WERI-Rb-1 (cell line): ENCODE results near the gene FBLN7.
A peak's percentile ranks its signal among the peaks of the same experiment; 100 is the strongest.
"Not testable (repeated sequence)": the region's sequence is repeated elsewhere in the genome, so short reads cannot be mapped to it uniquely, and the experiment has no call there.

Source experiments
- DNase-seq: peaks from one replicate; pipeline ENCODE4 v3.0.0-alpha.2; 2020
- H3K27ac ChIP-seq: fragments of 250-450 bp; sonication (Bioruptor Pico); 2 replicates; pipeline ENCODE4 v1.5.1; 2020; ENCODE audit warnings: mild to moderate bottlenecking, moderate library complexity
- H3K27me3 ChIP-seq: fragments of 250-450 bp; sonication (Bioruptor Pico); 2 replicates; pipeline ENCODE4 v1.5.1; 2021; ENCODE audit warnings: mild to moderate bottlenecking, low read depth, moderate library complexity; ENCODE audit not compliant: insufficient read depth, severe bottlenecking
- H3K36me3 ChIP-seq: fragments of 250-450 bp; sonication (Bioruptor Pico); 2 replicates; pipeline ENCODE4 v1.5.1; 2020; ENCODE audit warnings: mild to moderate bottlenecking, moderate library complexity
- H3K4me3 ChIP-seq: 2 replicates; pipeline ENCODE4 v1.5.1; 2011; ENCODE audit warnings: low read depth, mild to moderate bottlenecking, control low read depth, low read length
- H3K9me3 ChIP-seq: fragments of 250-450 bp; sonication (Bioruptor Pico); 2 replicates; pipeline ENCODE4 v1.5.1; 2021; ENCODE audit warnings: mild to moderate bottlenecking, moderate library complexity; ENCODE audit not compliant: severe bottlenecking
- TF ChIP-seq, protein P1 (sequence below): IDR thresholded peaks from 2 replicates; pipeline ENCODE4 v1.5.1; 2011; ENCODE audit warnings: low read depth, mild to moderate bottlenecking, control low read depth, inconsistent platforms, low read length

The FBLN7 gene

DNA sequence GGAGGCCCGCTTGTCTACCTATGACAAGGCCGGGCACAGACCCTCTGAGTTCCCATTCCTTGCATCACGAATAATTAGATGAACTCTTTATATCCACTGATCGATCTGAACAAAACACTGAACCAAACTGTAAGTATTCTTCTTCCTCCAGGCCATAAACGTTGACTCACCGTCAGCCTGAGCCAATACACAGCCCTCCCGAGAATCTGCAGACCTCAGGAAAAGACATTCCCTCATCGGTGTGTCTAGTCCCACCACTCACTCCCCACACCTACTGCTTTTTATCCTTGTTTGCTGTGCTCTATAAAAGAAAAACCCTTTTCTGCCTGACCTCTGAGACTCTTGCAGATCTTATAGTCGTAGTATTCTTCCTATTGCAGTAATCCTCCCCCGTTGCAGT, 42.1 kb upstream of the FBLN7 start:
- no peak for DNase-seq
- Histone ChIP-seq H3K4me3 (no peak overlapping the region), H3K27ac (no peak overlapping the region), H3K36me3 (no peaks in the 10 kb centered on the region; the same call in 1 of the 2 replicates), H3K27me3 (no peaks in the 10 kb centered on the region), H3K9me3 (no peaks in the 10 kb centered on the region)
- TF ChIP-seq, protein P1, sequence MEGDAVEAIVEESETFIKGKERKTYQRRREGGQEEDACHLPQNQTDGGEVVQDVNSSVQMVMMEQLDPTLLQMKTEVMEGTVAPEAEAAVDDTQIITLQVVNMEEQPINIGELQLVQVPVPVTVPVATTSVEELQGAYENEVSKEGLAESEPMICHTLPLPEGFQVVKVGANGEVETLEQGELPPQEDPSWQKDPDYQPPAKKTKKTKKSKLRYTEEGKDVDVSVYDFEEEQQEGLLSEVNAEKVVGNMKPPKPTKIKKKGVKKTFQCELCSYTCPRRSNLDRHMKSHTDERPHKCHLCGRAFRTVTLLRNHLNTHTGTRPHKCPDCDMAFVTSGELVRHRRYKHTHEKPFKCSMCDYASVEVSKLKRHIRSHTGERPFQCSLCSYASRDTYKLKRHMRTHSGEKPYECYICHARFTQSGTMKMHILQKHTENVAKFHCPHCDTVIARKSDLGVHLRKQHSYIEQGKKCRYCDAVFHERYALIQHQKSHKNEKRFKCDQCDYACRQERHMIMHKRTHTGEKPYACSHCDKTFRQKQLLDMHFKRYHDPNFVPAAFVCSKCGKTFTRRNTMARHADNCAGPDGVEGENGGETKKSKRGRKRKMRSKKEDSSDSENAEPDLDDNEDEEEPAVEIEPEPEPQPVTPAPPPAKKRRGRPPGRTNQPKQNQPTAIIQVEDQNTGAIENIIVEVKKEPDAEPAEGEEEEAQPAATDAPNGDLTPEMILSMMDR: no peak

DNA sequence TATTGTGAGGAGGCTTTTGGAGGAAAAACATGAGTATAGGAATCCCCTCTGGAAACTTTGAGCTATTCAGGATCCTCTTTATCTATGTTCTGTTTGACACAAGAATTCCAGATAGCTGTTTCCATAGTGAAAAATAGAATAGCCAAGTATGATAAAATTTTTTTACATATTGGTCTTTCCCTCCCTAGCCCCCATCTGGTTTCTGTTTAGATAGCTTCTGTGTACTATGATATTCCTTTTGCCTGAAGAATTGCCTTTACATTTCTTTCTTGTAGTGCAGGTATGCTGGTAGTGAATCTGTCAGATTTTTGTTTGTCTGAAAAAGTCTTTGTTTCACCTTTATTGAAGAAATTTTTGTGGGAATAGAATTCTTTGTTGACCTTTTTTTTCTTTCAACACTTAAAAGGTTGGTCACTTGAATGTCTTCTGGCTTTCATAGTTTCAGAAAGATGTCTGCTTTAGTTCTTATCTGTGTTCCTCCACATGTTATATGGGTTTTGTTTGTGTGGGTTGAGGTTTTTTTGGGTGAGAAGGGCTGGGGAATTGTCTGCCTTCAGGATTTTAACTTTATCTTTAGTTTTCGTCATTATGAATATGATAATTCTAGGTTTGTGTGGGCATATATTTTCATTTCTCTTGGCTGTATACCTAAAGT, 29.9 kb upstream of the FBLN7 start:
- TF ChIP-seq, protein P1: no peak
- no peaks in the 10 kb centered on the region for H3K27me3 ChIP-seq
- H3K36me3 ChIP-seq: no peaks in the 10 kb centered on the region; the same call in 1 of the 2 replicates
- no peak overlapping the region for H3K27ac ChIP-seq
- DNase-seq: no peak
- H3K9me3 ChIP-seq: peaks cover 3% of the 10 kb centered on the region
- no peak overlapping the region for H3K4me3 ChIP-seq

DNA sequence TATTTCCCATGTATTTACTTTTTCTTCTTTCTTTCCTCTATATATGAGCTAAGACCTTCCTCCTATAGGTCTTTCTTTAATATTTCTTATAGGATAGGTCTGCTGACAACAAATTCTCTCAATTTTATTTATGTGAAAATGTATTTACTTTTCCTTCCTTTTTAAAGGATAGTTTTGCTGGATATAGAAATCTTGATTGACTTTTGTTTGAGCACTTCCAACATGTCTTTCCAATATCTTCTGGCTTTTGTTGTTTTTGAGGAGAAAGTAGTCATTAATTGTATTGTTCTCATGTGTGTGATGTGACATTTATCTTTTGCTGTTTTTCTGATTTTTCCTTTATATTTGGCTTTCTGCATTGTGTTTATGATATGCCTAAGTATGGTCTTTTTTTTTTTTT, 28.9 kb upstream of the FBLN7 start:
- TF ChIP-seq, protein P1: no peak
- Histone ChIP-seq H3K9me3 (peaks cover 3% of the 10 kb centered on the region), H3K27me3 (no peaks in the 10 kb centered on the region)

DNA sequence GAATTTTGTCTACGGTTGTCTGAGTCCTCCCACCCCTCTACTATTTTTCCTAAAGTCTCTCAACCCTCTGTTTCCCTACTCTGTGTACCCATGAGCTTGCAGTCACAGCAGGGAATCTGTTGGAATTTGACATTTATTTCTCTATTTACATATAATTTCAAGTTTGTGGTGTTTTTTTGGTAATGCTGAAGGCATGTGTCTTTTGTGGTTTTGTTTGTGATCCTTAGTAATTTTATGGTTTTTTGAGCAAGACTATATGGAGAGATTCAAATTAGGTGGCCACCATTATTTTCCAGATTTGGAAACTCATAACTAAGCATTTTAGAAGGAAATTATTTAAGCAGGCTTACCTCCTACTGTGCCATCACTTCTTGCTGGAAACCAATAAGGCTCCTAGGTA, 27.2 kb upstream of the FBLN7 start:
- TF ChIP-seq, protein P1: no peak
- DNase-seq: no peak
- Histone ChIP-seq H3K4me3 (no peak overlapping the region), H3K36me3 (no peaks in the 10 kb centered on the region; the same call in 1 of the 2 replicates), H3K27me3 (no peaks in the 10 kb centered on the region), H3K9me3 (peaks cover 3% of the 10 kb centered on the region), H3K27ac (no peak overlapping the region)

More for the DNA sequence above, 28.9 kb upstream of the FBLN7 start:
- H3K4me3 ChIP-seq: no peak overlapping the region
- H3K36me3 ChIP-seq: no peaks in the 10 kb centered on the region; the same call in 1 of the 2 replicates
- no peak overlapping the region for H3K27ac ChIP-seq
- no peak for DNase-seq

DNA sequence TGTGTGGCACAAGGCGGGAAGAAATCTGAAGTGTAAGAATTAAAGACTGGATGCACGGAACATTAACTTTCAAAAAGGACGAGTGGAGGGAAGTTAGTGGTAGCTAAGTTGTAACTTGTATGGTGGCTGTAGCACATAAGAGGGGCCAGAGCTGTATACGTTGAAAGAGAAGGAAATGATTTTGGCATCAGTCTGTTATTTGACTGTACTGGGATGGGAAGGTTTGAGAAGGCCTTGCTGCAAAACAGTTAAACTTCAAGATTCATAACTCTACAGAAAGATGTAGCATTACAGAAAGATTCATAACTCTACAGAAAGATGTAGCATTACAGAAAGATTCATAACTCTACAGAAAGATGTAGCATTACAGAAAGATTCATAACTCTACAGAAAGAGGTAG, 24.8 kb upstream of the FBLN7 start:
- not testable (repeated sequence) for H3K27me3 ChIP-seq, H3K9me3 ChIP-seq, H3K4me3 ChIP-seq, H3K27ac ChIP-seq, DNase-seq, H3K36me3 ChIP-seq

DNA sequence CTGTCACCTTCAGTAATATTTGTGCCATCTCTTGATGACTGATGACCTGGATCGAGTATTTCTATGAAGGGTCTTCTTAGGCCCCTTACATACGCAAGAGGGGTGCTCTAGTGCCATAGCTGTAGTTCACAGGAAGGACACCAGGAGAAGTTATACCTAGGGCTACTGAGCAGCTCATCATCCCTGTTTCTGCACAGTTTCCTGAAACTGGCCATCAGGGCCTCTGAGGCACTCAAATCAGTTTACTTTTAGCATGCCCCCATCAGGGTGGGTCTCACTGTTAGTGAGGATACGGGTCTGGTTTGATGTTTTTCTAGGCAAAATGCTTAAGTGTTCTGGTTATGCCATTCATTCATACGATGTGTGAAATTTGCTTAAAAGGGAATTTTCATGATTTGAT, 20.0 kb upstream of the FBLN7 start:
- DNase-seq: no peak
- H3K9me3 ChIP-seq: no peaks in the 10 kb centered on the region
- TF ChIP-seq, protein P1: peak; percentile 23; the same call in 1 of the 2 replicates
- no peak overlapping the region for H3K4me3 ChIP-seq
- H3K27me3 ChIP-seq: no peaks in the 10 kb centered on the region
- H3K36me3 ChIP-seq: no peaks in the 10 kb centered on the region
- H3K27ac ChIP-seq: no peak overlapping the region
